ENCODE data around the gene POC5. TPM values are rescaled to one million over a fixed set of nuclear protein-coding genes. Genes with fewer than 3 reads are reported as not detected.

POC5 gene
- total RNA-seq, 1 donor from 2014 or later = 11.8 TPM

- no peak for DNase-seq (ENCODE audit: extremely low spot score, unreplicated experiment)
- no peak for TF ChIP-seq CTCF (IDR thresholded peaks at IDR 0.05)
- H3K36me3 Mint-ChIP-seq (ENCODE audit: unreplicated experiment) = peaks cover 19% of the 10 kb centered on the region
- no peak overlapping the region for H3K4me3 Mint-ChIP-seq (ENCODE audit: unreplicated experiment)
- no peaks in the 10 kb centered on the region for H3K9me3 Mint-ChIP-seq (ENCODE audit: unreplicated experiment)
- H3K4me1 Mint-ChIP-seq (ENCODE audit: unreplicated experiment) = no peaks in the 10 kb centered on the region
- no peak overlapping the region for H3K27ac Mint-ChIP-seq (ENCODE audit: unreplicated experiment)
- no peaks in the 10 kb centered on the region for H3K27me3 Mint-ChIP-seq (ENCODE audit: unreplicated experiment)
Observed at GRCh38 chr5:75690669-75691068, 26.6 kb downstream of the POC5 start.

- Mint-ChIP-seq H3K9me3 (ENCODE audit: unreplicated experiment) (no peaks in the 10 kb centered on the region), H3K4me1 (ENCODE audit: unreplicated experiment) (peaks cover 2% of the 10 kb centered on the region), H3K27me3 (ENCODE audit: unreplicated experiment) (no peaks in the 10 kb centered on the region), H3K36me3 (ENCODE audit: unreplicated experiment) (peaks cover 4% of the 10 kb centered on the region), H3K27ac (ENCODE audit: unreplicated experiment) (no peak overlapping the region), H3K4me3 (ENCODE audit: unreplicated experiment) (no peak overlapping the region)
- no peak for DNase-seq (ENCODE audit: extremely low spot score, unreplicated experiment)
- TF ChIP-seq CTCF (IDR thresholded peaks at IDR 0.05) = no peak
Observed at GRCh38 chr5:75686480-75686879, 30.8 kb downstream of the POC5 start.

GRCh38 chr5:75685141-75685540, 32.1 kb downstream of the POC5 start:
- DNase-seq (ENCODE audit: extremely low spot score, unreplicated experiment) = no peak
- Mint-ChIP-seq H3K36me3 (ENCODE audit: unreplicated experiment) (peaks cover 2% of the 10 kb centered on the region), H3K4me1 (ENCODE audit: unreplicated experiment) (peaks cover 10% of the 10 kb centered on the region), H3K4me3 (ENCODE audit: unreplicated experiment) (no peak overlapping the region), H3K27ac (ENCODE audit: unreplicated experiment) (no peak overlapping the region), H3K9me3 (ENCODE audit: unreplicated experiment) (no peaks in the 10 kb centered on the region), H3K27me3 (ENCODE audit: unreplicated experiment) (no peaks in the 10 kb centered on the region)
- TF ChIP-seq CTCF (IDR thresholded peaks at IDR 0.05) = no peak

DNA sequence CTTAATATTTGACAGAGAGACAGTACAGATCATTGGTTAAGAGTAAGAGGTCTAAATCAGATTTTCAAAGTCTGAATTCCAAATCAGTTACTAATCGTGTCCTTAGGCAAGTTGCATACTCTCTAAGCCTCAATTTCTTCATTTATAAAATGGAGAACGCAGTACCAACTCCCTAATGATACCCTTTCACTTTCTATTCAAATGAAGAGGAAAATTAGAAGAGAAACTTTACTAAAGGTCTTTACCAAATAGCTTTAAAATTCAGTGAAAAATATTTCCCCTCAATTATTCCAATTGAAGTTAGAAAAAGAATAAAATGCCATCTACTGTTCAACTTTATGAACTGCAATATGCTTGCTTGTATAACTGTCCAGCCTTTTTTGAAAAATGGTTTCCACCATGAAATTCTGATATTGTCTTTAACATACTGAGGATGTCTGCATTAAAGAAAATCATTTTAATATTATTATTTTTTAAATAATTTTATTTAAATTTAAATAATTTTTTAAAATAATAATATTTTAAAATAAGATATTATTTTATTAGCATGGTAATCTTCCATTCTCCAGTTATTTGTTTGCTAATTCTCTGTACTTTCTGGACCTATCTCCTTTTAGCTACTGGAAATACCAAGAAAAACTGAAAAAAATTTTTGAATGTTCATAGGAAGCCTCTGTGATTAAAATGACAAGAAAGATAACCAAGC, 36.0 kb downstream of the POC5 start:
- Mint-ChIP-seq H3K27ac (ENCODE audit: unreplicated experiment) (no peak overlapping the region), H3K4me1 (ENCODE audit: unreplicated experiment) (peaks cover 10% of the 10 kb centered on the region), H3K9me3 (ENCODE audit: unreplicated experiment) (no peaks in the 10 kb centered on the region), H3K36me3 (ENCODE audit: unreplicated experiment) (peaks cover under 1% of the 10 kb centered on the region), H3K4me3 (ENCODE audit: unreplicated experiment) (peak overlapping the region; percentile 18), H3K27me3 (ENCODE audit: unreplicated experiment) (no peaks in the 10 kb centered on the region)
- DNase-seq (ENCODE audit: extremely low spot score, unreplicated experiment) = no peak
- peak; percentile 71 for TF ChIP-seq CTCF (IDR thresholded peaks at IDR 0.05)

GRCh38 chr5:75678155-75678554, 39.1 kb downstream of the POC5 start:
- H3K4me1 Mint-ChIP-seq (ENCODE audit: unreplicated experiment) = peaks cover 10% of the 10 kb centered on the region
- H3K9me3 Mint-ChIP-seq (ENCODE audit: unreplicated experiment) = no peaks in the 10 kb centered on the region
- peaks cover 4% of the 10 kb centered on the region for H3K36me3 Mint-ChIP-seq (ENCODE audit: unreplicated experiment)
- no peak overlapping the region for H3K4me3 Mint-ChIP-seq (ENCODE audit: unreplicated experiment)
- H3K27ac Mint-ChIP-seq (ENCODE audit: unreplicated experiment) = no peak overlapping the region
- no peak for DNase-seq (ENCODE audit: extremely low spot score, unreplicated experiment)
- TF ChIP-seq CTCF (IDR thresholded peaks at IDR 0.05) = no peak
- no peaks in the 10 kb centered on the region for H3K27me3 Mint-ChIP-seq (ENCODE audit: unreplicated experiment)
